SK-N-SH treated with all-trans-retinoic acid at 6 μM for 48 hours (cell line): Measurements from ENCODE around the gene DNAJC3.

Experiments used
- ATAC-seq: fragments of 200-7000 bp; cut with Tn5 transposase; 3 replicates; pipeline ENCODE4 v1.9.1; 2020; ENCODE audit warnings: mild to moderate bottlenecking, moderate library complexity
- ARNTL ChIP-seq: fragments of 450-650 bp; formaldehyde crosslinking; IDR thresholded peaks from 2 replicates; pipeline ENCODE4 v1.5.0; 2020; ENCODE audit warnings: low read depth, mild to moderate bottlenecking, moderate library complexity, borderline replicate concordance
- BACH2 ChIP-seq: fragments of 250-450 bp; sonication (Bioruptor Pico); IDR thresholded peaks from 2 replicates; pipeline ENCODE4 v1.9.0; 2021; ENCODE audit warnings: mild to moderate bottlenecking, borderline replicate concordance
- CREB5 ChIP-seq: fragments of 250-450 bp; sonication (Bioruptor Pico); IDR thresholded peaks from 2 replicates; pipeline ENCODE4 v1.5.1; 2020; ENCODE audit warnings: low read depth, mild to moderate bottlenecking, moderate library complexity
- CSDC2 ChIP-seq: fragments of 250-450 bp; sonication (Bioruptor Pico); IDR thresholded peaks from 2 replicates; pipeline ENCODE4 v1.5.0; 2020; ENCODE audit warnings: mild to moderate bottlenecking, moderate library complexity
- ESRRG ChIP-seq: fragments of 250-450 bp; sonication (Bioruptor Pico); IDR thresholded peaks from 2 replicates; pipeline ENCODE4 v1.6.1; 2021; ENCODE audit warnings: mild to moderate bottlenecking
- GLIS3 ChIP-seq: fragments of 250-450 bp; sonication (Bioruptor Pico); IDR thresholded peaks from 2 replicates; pipeline ENCODE4 v1.5.0; 2020; ENCODE audit warnings: mild to moderate bottlenecking, moderate library complexity
- ISL1 ChIP-seq: fragments of 250-450 bp; sonication (Bioruptor Pico); IDR thresholded peaks from 2 replicates; pipeline ENCODE4 v2.1.2; 2022; ENCODE audit warnings: mild to moderate bottlenecking, moderate library complexity
- PPARA ChIP-seq: fragments of 250-450 bp; sonication (Bioruptor Pico); IDR thresholded peaks from 2 replicates; pipeline ENCODE4 v1.5.0; 2020; ENCODE audit warnings: mild to moderate bottlenecking, borderline replicate concordance
- RARB ChIP-seq: fragments of 250-450 bp; sonication (Bioruptor Pico); IDR thresholded peaks from 2 replicates; pipeline ENCODE4 v1.8.0; 2021; ENCODE audit warnings: mild to moderate bottlenecking, moderate library complexity
- SNAI2 ChIP-seq: fragments of 250-450 bp; sonication (Bioruptor Pico); IDR thresholded peaks from 2 replicates; pipeline ENCODE4 v1.5.0; 2020; ENCODE audit warnings: mild to moderate bottlenecking, moderate library complexity
- ZC3H10 ChIP-seq: fragments of 250-450 bp; sonication (Bioruptor Pico); IDR thresholded peaks from 2 replicates; pipeline ENCODE4 v1.5.1; 2021; ENCODE audit warnings: mild to moderate bottlenecking, moderate library complexity
- ZFP3 ChIP-seq: fragments of 250-450 bp; sonication (Bioruptor Pico); IDR thresholded peaks from 2 replicates; pipeline ENCODE4 v1.5.0; 2020; ENCODE audit warnings: mild to moderate bottlenecking, moderate library complexity
- ZFP30 ChIP-seq: fragments of 450-650 bp; formaldehyde crosslinking; IDR thresholded peaks from 2 replicates; pipeline ENCODE4 v1.5.0; 2022; ENCODE audit warnings: mild to moderate bottlenecking, moderate library complexity
- ZNF565 ChIP-seq: fragments of 450-650 bp; formaldehyde crosslinking; conservative IDR thresholded peaks from 2 replicates; pipeline ENCODE4 v1.5.0; 2020; ENCODE audit warnings: low read depth, mild to moderate bottlenecking, moderate library complexity
- ZNF8 ChIP-seq: fragments of 450-650 bp; formaldehyde crosslinking; IDR thresholded peaks from 2 replicates; pipeline ENCODE4 v1.5.0; 2020; ENCODE audit warnings: mild to moderate bottlenecking, moderate library complexity
- TF ChIP-seq, protein P1 (sequence below): fragments of 250-450 bp; sonication (Bioruptor Pico); IDR thresholded peaks from 2 replicates; pipeline ENCODE4 v1.8.0; 2021; ENCODE audit warnings: low read depth, mild to moderate bottlenecking, moderate library complexity, borderline replicate concordance
- TF ChIP-seq, protein P2 (sequence below): fragments of 250-450 bp; sonication (Bioruptor Pico); IDR thresholded peaks from 2 replicates; pipeline ENCODE4 v1.8.0; 2020; ENCODE audit warnings: mild to moderate bottlenecking, moderate library complexity, borderline replicate concordance
- TF ChIP-seq, protein P3 (sequence below): fragments of 250-450 bp; sonication (Bioruptor Pico); IDR thresholded peaks from 2 replicates; pipeline ENCODE4 v1.5.0; 2020; ENCODE audit warnings: mild to moderate bottlenecking, moderate library complexity

The DNAJC3 gene

GRCh38 chr13:95791084-95791722, 114.3 kb downstream of the DNAJC3 start (continued):
- no peak for TF ChIP-seq CREB5 (CRISPR knock-in tag)
- TF ChIP-seq ISL1 (CRISPR knock-in tag), result no peak
- TF ChIP-seq, protein P1, sequence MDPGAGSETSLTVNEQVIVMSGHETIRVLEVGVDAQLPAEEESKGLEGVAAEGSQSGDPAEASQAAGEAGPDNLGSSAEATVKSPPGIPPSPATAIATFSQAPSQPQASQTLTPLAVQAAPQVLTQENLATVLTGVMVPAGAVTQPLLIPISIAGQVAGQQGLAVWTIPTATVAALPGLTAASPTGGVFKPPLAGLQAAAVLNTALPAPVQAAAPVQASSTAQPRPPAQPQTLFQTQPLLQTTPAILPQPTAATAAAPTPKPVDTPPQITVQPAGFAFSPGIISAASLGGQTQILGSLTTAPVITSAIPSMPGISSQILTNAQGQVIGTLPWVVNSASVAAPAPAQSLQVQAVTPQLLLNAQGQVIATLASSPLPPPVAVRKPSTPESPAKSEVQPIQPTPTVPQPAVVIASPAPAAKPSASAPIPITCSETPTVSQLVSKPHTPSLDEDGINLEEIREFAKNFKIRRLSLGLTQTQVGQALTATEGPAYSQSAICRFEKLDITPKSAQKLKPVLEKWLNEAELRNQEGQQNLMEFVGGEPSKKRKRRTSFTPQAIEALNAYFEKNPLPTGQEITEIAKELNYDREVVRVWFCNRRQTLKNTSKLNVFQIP (CRISPR knock-in tag), result no peak
- no peak for TF ChIP-seq SNAI2 (CRISPR knock-in tag)
- TF ChIP-seq PPARA (CRISPR knock-in tag), result no peak
- TF ChIP-seq ZNF8 (CRISPR knock-in tag), result no peak
- TF ChIP-seq BACH2, result no peak
- TF ChIP-seq ZC3H10 (CRISPR knock-in tag), result no peak
- no peak for TF ChIP-seq RARB (CRISPR knock-in tag)
- TF ChIP-seq, protein P2, sequence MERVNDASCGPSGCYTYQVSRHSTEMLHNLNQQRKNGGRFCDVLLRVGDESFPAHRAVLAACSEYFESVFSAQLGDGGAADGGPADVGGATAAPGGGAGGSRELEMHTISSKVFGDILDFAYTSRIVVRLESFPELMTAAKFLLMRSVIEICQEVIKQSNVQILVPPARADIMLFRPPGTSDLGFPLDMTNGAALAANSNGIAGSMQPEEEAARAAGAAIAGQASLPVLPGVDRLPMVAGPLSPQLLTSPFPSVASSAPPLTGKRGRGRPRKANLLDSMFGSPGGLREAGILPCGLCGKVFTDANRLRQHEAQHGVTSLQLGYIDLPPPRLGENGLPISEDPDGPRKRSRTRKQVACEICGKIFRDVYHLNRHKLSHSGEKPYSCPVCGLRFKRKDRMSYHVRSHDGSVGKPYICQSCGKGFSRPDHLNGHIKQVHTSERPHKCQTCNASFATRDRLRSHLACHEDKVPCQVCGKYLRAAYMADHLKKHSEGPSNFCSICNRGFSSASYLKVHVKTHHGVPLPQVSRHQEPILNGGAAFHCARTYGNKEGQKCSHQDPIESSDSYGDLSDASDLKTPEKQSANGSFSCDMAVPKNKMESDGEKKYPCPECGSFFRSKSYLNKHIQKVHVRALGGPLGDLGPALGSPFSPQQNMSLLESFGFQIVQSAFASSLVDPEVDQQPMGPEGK, result no peak
- TF ChIP-seq, all 23 proteins: peak for 0

GRCh38 chr13:95793018-95793555, 116.1 kb downstream of the DNAJC3 start:
- ATAC-seq, result no peak
- TF ChIP-seq ZFP30 (no peak), PPARA (CRISPR knock-in tag) (no peak), ZFP3 (CRISPR knock-in tag) (no peak), ZNF565 (no peak), BACH2 (no peak)
- TF ChIP-seq, protein P1 (CRISPR knock-in tag), result no peak

- TF ChIP-seq ZNF565, result no peak
- TF ChIP-seq, protein P2, result no peak
- TF ChIP-seq PPARA (CRISPR knock-in tag), result no peak
- TF ChIP-seq, protein P3, sequence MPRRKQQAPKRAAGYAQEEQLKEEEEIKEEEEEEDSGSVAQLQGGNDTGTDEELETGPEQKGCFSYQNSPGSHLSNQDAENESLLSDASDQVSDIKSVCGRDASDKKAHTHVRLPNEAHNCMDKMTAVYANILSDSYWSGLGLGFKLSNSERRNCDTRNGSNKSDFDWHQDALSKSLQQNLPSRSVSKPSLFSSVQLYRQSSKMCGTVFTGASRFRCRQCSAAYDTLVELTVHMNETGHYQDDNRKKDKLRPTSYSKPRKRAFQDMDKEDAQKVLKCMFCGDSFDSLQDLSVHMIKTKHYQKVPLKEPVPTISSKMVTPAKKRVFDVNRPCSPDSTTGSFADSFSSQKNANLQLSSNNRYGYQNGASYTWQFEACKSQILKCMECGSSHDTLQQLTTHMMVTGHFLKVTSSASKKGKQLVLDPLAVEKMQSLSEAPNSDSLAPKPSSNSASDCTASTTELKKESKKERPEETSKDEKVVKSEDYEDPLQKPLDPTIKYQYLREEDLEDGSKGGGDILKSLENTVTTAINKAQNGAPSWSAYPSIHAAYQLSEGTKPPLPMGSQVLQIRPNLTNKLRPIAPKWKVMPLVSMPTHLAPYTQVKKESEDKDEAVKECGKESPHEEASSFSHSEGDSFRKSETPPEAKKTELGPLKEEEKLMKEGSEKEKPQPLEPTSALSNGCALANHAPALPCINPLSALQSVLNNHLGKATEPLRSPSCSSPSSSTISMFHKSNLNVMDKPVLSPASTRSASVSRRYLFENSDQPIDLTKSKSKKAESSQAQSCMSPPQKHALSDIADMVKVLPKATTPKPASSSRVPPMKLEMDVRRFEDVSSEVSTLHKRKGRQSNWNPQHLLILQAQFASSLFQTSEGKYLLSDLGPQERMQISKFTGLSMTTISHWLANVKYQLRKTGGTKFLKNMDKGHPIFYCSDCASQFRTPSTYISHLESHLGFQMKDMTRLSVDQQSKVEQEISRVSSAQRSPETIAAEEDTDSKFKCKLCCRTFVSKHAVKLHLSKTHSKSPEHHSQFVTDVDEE (CRISPR knock-in tag), result no peak
- TF ChIP-seq ZFP3 (CRISPR knock-in tag), result no peak
- no peak for TF ChIP-seq GLIS3 (CRISPR knock-in tag)
- TF ChIP-seq, protein P1 (CRISPR knock-in tag), result no peak
- TF ChIP-seq ZC3H10 (CRISPR knock-in tag), result no peak
- TF ChIP-seq CSDC2, result no peak
- no peak for TF ChIP-seq ZNF8 (CRISPR knock-in tag)
- TF ChIP-seq ARNTL (CRISPR knock-in tag), result no peak
- TF ChIP-seq RARB (CRISPR knock-in tag), result no peak
- TF ChIP-seq BACH2, result no peak
- TF ChIP-seq ESRRG (CRISPR knock-in tag), result no peak
- no peak for ATAC-seq
These were observed 116.8 kb downstream of the DNAJC3 start for GRCh38 chr13:95793781-95794180.
